Left ventricle myocardium inferior (tissue), 1 donor: ENCODE results near the gene BCAT1. TPM values are rescaled to one million over a fixed set of nuclear protein-coding genes. Genes with fewer than 3 reads are reported as not detected.
A peak's percentile ranks its signal among the peaks of the same experiment; 100 is the strongest.

Source experiments
- DNase-seq: peaks from one replicate; pipeline ENCODE4 v3.0.0-alpha.2; 2020
- H3K27ac ChIP-seq: fragments of 200-600 bp; replicated peaks from 2 replicates; pipeline ENCODE4 v1.8.0; 2021
- H3K27me3 ChIP-seq: fragments of 200-600 bp; 2 replicates; pipeline ENCODE4 v1.8.0; 2021; ENCODE audit warnings: low read depth
- H3K36me3 ChIP-seq: fragments of 200-600 bp; 2 replicates; pipeline ENCODE4 v1.8.0; 2021
- H3K4me1 ChIP-seq: fragments of 200-600 bp; 2 replicates; pipeline ENCODE4 v1.8.0; 2021
- H3K4me3 ChIP-seq: fragments of 200-600 bp; 2 replicates; pipeline ENCODE4 v1.8.0; 2021; ENCODE audit warnings: mild to moderate bottlenecking, moderate library complexity
- H3K9me3 ChIP-seq: fragments of 200-600 bp; replicated peaks from 2 replicates; pipeline ENCODE4 v1.8.0; 2021
- CTCF ChIP-seq: fragments of 200-600 bp; IDR thresholded peaks from 2 replicates; pipeline ENCODE4 v1.8.0; 2021; ENCODE audit warnings: antibody characterized with exemption, mild to moderate bottlenecking, borderline replicate concordance
- intact Hi-C: fragments of 100-400 bp; cut with micrococcal nuclease; formaldehyde crosslinking; loops from one replicate; pipeline ENCODE4 v1.11.0; 2022
- total RNA-seq: library from RNA; stranded (reverse); fragmentation: NEBNext Ultra II Directional; extraction: Animal tissue kit (Norgen Biotek cat#: 25700); gene quantifications from one replicate; pipeline ENCODE4 v1.2.1, GENCODE V29; 2021
- donor health status: DM: no; HTN: yes; CAD: no; lungs with severe emphysema.

The BCAT1 gene
- total RNA-seq, 1 donor from 2014 or later = 4.3 TPM

GRCh38 chr12:24947541-24948419, 1.1 kb downstream of the BCAT1 start:
- H3K4me3 ChIP-seq = peak overlapping the region; percentile 65
- intact Hi-C loops = no loop called here
- H3K27ac ChIP-seq = no peak overlapping the region
- no peak for DNase-seq
- H3K9me3 ChIP-seq = no peaks in the 10 kb centered on the region
- peaks cover 64% of the 10 kb centered on the region for H3K27me3 ChIP-seq
- TF ChIP-seq CTCF = no peak
- peaks cover 15% of the 10 kb centered on the region for H3K4me1 ChIP-seq
- H3K36me3 ChIP-seq = no peaks in the 10 kb centered on the region

GRCh38 chr12:24945845-24946244, 3.1 kb downstream of the BCAT1 start:
- peak overlapping the region; percentile 52 for H3K27ac ChIP-seq
- H3K27me3 ChIP-seq = peaks cover 54% of the 10 kb centered on the region
- H3K9me3 ChIP-seq = no peaks in the 10 kb centered on the region
- no peaks in the 10 kb centered on the region for H3K36me3 ChIP-seq
- H3K4me3 ChIP-seq = no peak overlapping the region
- H3K4me1 ChIP-seq = peaks cover 15% of the 10 kb centered on the region
- TF ChIP-seq CTCF = no peak
- intact Hi-C loops = no loop called here
- DNase-seq = no peak

GRCh38 chr12:24945039-24945438, 3.9 kb downstream of the BCAT1 start:
- no peak overlapping the region for H3K4me3 ChIP-seq
- intact Hi-C loops = no loop called here
- H3K9me3 ChIP-seq = no peaks in the 10 kb centered on the region
- no peak overlapping the region for H3K27ac ChIP-seq
- H3K36me3 ChIP-seq = no peaks in the 10 kb centered on the region
- no peak for DNase-seq
- TF ChIP-seq CTCF = no peak
- peaks cover 50% of the 10 kb centered on the region for H3K27me3 ChIP-seq
- H3K4me1 ChIP-seq = peaks cover 15% of the 10 kb centered on the region

- intact Hi-C loops = no loop called here
- no peak for DNase-seq
- Histone ChIP-seq H3K9me3 (no peaks in the 10 kb centered on the region), H3K27ac (no peak overlapping the region), H3K36me3 (no peaks in the 10 kb centered on the region), H3K4me1 (peaks cover 15% of the 10 kb centered on the region), H3K27me3 (peaks cover 46% of the 10 kb centered on the region), H3K4me3 (no peak overlapping the region)
- TF ChIP-seq CTCF = no peak
These were observed 4.3 kb downstream of the BCAT1 start for GRCh38 chr12:24944601-24944975.

GRCh38 chr12:24943947-24944600, 4.8 kb downstream of the BCAT1 start:
- Histone ChIP-seq H3K27ac (no peak overlapping the region), H3K27me3 (peaks cover 40% of the 10 kb centered on the region), H3K9me3 (no peaks in the 10 kb centered on the region), H3K36me3 (no peaks in the 10 kb centered on the region), H3K4me1 (peaks cover 13% of the 10 kb centered on the region), H3K4me3 (no peak overlapping the region)
- TF ChIP-seq CTCF = no peak
- no peak for DNase-seq
- intact Hi-C loops = no loop called here
